H9 (cell line): ENCODE data around the gene HS2ST1. TPM values are rescaled to one million over a fixed set of nuclear protein-coding genes. Genes with fewer than 3 reads are reported as not detected.
A peak's percentile ranks its signal among the peaks of the same experiment; 100 is the strongest.

Experiments
- DNase-seq: peaks from one replicate; pipeline ENCODE4 v3.0.0-alpha.2; 2017
- H2AFZ ChIP-seq: one replicate; pipeline ENCODE4 v1.6.1; 2013; ENCODE audit warnings: mild to moderate bottlenecking, low read length, control low read depth, moderate library complexity
- H2AK5ac ChIP-seq: 2 replicates; pipeline ENCODE4 v1.6.1; 2013; ENCODE audit warnings: low read length, control low read depth, mixed read lengths; ENCODE audit not compliant: insufficient read length
- H2BK120ac ChIP-seq: one replicate; pipeline ENCODE4 v1.6.1; 2013; ENCODE audit warnings: low read depth, mild to moderate bottlenecking, low read length, control low read depth, inconsistent platforms; ENCODE audit not compliant: poor library complexity, severe bottlenecking
- H2BK12ac ChIP-seq: 2 replicates; pipeline ENCODE4 v1.6.1; 2013; ENCODE audit warnings: low read length, control low read depth, mixed read lengths, low read depth; ENCODE audit not compliant: insufficient read length
- H2BK15ac ChIP-seq: 2 replicates; pipeline ENCODE4 v1.6.1; 2013; ENCODE audit warnings: low read depth, low read length, control low read depth
- H2BK20ac ChIP-seq: one replicate; pipeline ENCODE4 v1.6.1; 2013; ENCODE audit warnings: low read depth, mild to moderate bottlenecking, low read length, control low read depth, inconsistent platforms; ENCODE audit not compliant: poor library complexity, severe bottlenecking
- H2BK5ac ChIP-seq: 2 replicates; pipeline ENCODE4 v1.6.1; 2013; ENCODE audit warnings: low read length, control low read depth, mixed read lengths; ENCODE audit not compliant: insufficient read length
- H3K14ac ChIP-seq: 2 replicates; pipeline ENCODE4 v1.6.1; 2013; ENCODE audit warnings: low read length, control low read depth; ENCODE audit not compliant: insufficient read depth
- H3K18ac ChIP-seq: 2 replicates; pipeline ENCODE4 v1.6.1; 2013; ENCODE audit warnings: low read depth, mild to moderate bottlenecking, mixed read lengths, low read length, control low read depth; ENCODE audit not compliant: insufficient read length
- H3K23ac ChIP-seq: 2 replicates; pipeline ENCODE4 v1.6.1; 2013; ENCODE audit warnings: low read length, control low read depth, mixed read lengths, low read depth; ENCODE audit not compliant: insufficient read length
- H3K23me2 ChIP-seq: 2 replicates; pipeline ENCODE4 v1.6.1; 2013; ENCODE audit warnings: low read depth, mild to moderate bottlenecking, mixed read lengths, low read length, control low read depth; ENCODE audit not compliant: insufficient read length, poor library complexity, severe bottlenecking
- H3K27ac ChIP-seq: 2 replicates; pipeline ENCODE4 v1.5.1; 2013; ENCODE audit warnings: low read length, control low read depth, mixed read lengths, low read depth; ENCODE audit not compliant: insufficient read length
- H3K27me3 ChIP-seq: 2 replicates; pipeline ENCODE4 v1.6.1; 2013; ENCODE audit warnings: low read length, control low read depth, inconsistent platforms; ENCODE audit not compliant: insufficient read depth
- H3K4ac ChIP-seq: 2 replicates; pipeline ENCODE4 v1.6.1; 2013; ENCODE audit warnings: low read depth, mild to moderate bottlenecking, control low read depth, inconsistent platforms, low read length, moderate library complexity
- H3K4me1 ChIP-seq: 2 replicates; pipeline ENCODE4 v1.6.1; 2013; ENCODE audit warnings: low read length, control low read depth, inconsistent platforms; ENCODE audit not compliant: insufficient read depth
- H3K4me2 ChIP-seq: 2 replicates; pipeline ENCODE4 v1.6.1; 2013; ENCODE audit warnings: low read length, control low read depth, mixed read lengths; ENCODE audit not compliant: insufficient read length, insufficient read depth
- H3K56ac ChIP-seq: 2 replicates; pipeline ENCODE4 v1.6.1; 2013; ENCODE audit warnings: low read depth, mild to moderate bottlenecking, mixed read lengths, low read length, control low read depth; ENCODE audit not compliant: insufficient read length
- H3K79me1 ChIP-seq: 2 replicates; pipeline ENCODE4 v1.6.1; 2013; ENCODE audit warnings: low read depth, mild to moderate bottlenecking, moderate library complexity, low read length, control low read depth, inconsistent platforms; ENCODE audit not compliant: insufficient read depth, poor library complexity, severe bottlenecking
- H3K79me2 ChIP-seq: 2 replicates; pipeline ENCODE4 v1.6.1; 2013; ENCODE audit warnings: low read length, control low read depth, inconsistent platforms; ENCODE audit not compliant: insufficient read depth
- H3K9ac ChIP-seq: 2 replicates; pipeline ENCODE4 v1.6.1; 2013; ENCODE audit warnings: low read length, control low read depth, mixed read lengths; ENCODE audit not compliant: insufficient read length; ENCODE audit errors: extremely low read depth
- H3K9me3 ChIP-seq: one replicate; pipeline ENCODE4 v1.6.1; 2013; ENCODE audit warnings: low read depth, low read length, inconsistent platforms; ENCODE audit not compliant: control insufficient read depth
- H3T11ph ChIP-seq: one replicate; pipeline ENCODE4 v1.6.1; 2013; ENCODE audit warnings: mild to moderate bottlenecking, low read length, control low read depth, inconsistent platforms
- H4K20me1 ChIP-seq: one replicate; pipeline ENCODE4 v1.6.1; 2013; ENCODE audit not compliant: control insufficient read depth, insufficient read length, insufficient read depth
- H4K5ac ChIP-seq: 2 replicates; pipeline ENCODE4 v1.6.1; 2013; ENCODE audit warnings: low read depth, mild to moderate bottlenecking, mixed read lengths, low read length, control low read depth; ENCODE audit not compliant: insufficient read length
- H4K8ac ChIP-seq: replicated peaks from 2 replicates; pipeline ENCODE4 v1.6.1; 2013; ENCODE audit warnings: low read length, control low read depth, mixed read lengths, low read depth; ENCODE audit not compliant: insufficient read length
- H4K91ac ChIP-seq: 2 replicates; pipeline ENCODE4 v1.6.1; 2013; ENCODE audit warnings: low read depth, mild to moderate bottlenecking, moderate library complexity, mixed read lengths, low read length, control low read depth; ENCODE audit not compliant: insufficient read length
- H3K27ac Mint-ChIP-seq, 3 experiments: 2 replicates in 2 of 3; 3 replicates in 1 of 3; pipeline ENCODE4 v1.8.0; 2020 to 2021; ENCODE audit warnings: mixed read lengths in 3 of 3, mild to moderate bottlenecking in 1 of 3, moderate library complexity in 1 of 3
- H3K27me3 Mint-ChIP-seq: 2 replicates; pipeline ENCODE4 v1.8.0; 2021; ENCODE audit warnings: low read depth, mild to moderate bottlenecking, moderate library complexity, mixed read lengths
- H3K36me3 Mint-ChIP-seq, 3 experiments: 2 replicates in 2 of 3; 3 replicates in 1 of 3; pipeline ENCODE4 v1.8.0; 2020 to 2021; ENCODE audit warnings: low read depth in 3 of 3, mixed read lengths in 3 of 3; ENCODE audit not compliant: insufficient read depth in 1 of 3
- H3K4me1 Mint-ChIP-seq, 2 experiments: 2 replicates each; pipeline ENCODE4 v1.8.0; 2020; ENCODE audit warnings: mixed read lengths in 2 of 2
- H3K4me3 Mint-ChIP-seq, 2 experiments: 2 replicates in 1 of 2; 3 replicates in 1 of 2; pipeline ENCODE4 v1.8.0; 2020 to 2021; ENCODE audit warnings: mild to moderate bottlenecking in 2 of 2, mixed read lengths in 2 of 2, moderate library complexity in 1 of 2
- H3K9me3 Mint-ChIP-seq, 2 experiments: 2 replicates in 1 of 2; 3 replicates in 1 of 2; pipeline ENCODE4 v1.8.0; 2020; ENCODE audit warnings: mild to moderate bottlenecking in 2 of 2, mixed read lengths in 2 of 2, moderate library complexity in 1 of 2
- CTCF ChIP-seq: fragments of 200-600 bp; sonication (generic); conservative IDR thresholded peaks from 3 replicates; pipeline ENCODE4 v1.8.0; 2021; ENCODE audit warnings: antibody characterized with exemption, mild to moderate bottlenecking
- WGBS: extraction: QIAGEN DNeasy Blood & Tissue Kit; methylation state at CpG from one replicate; pipeline ENCODE4 v1.1.7; 2013; ENCODE audit warnings: missing lambda C conversion rate, low lambda C conversion rate, mixed read lengths; ENCODE audit not compliant: insufficient read length; ENCODE audit errors: extremely low coverage; 5-methylcytosine and 5-hydroxymethylcytosine counted together
- total RNA-seq: library from RNA; stranded (reverse); gene quantifications from 2 replicates; pipeline ENCODE4 v1.2.1, GENCODE V29; 2021

HS2ST1 gene
- total RNA-seq, 1 experiment from 2014 or later, result 20.1 TPM

GRCh38 chr1:86912281-86912900 lies 2.0 kb upstream of the HS2ST1 start:
- peaks cover 13% of the 10 kb centered on the region for H3K23me2 ChIP-seq
- no peak overlapping the region for H2BK5ac ChIP-seq
- no peak overlapping the region for H2BK15ac ChIP-seq
- peak overlapping the region; percentile 98 for H3K9ac ChIP-seq
- no peak overlapping the region for H2AK5ac ChIP-seq
- Mint-ChIP-seq H3K27ac (no peak overlapping the region; a peak in 1 of 7 replicates), H3K9me3 (no peaks in the 10 kb centered on the region), H3K27me3 (no peaks in the 10 kb centered on the region), H3K4me3 (no peak overlapping the region; a peak in 2 of 5 replicates), H3K36me3 (peaks cover 22 to 33% (median 27%) of the 10 kb centered on the region in 3 experiments), H3K4me1 (peaks cover 16 to 24% of the 10 kb centered on the region in 2 experiments)
- H3K4me1 ChIP-seq, result no peaks in the 10 kb centered on the region; the same call in 1 of the 2 replicates
- no peaks in the 10 kb centered on the region for H4K20me1 ChIP-seq
- no peak overlapping the region for H3K4ac ChIP-seq
- H3K27ac ChIP-seq, result no peak overlapping the region
- H4K5ac ChIP-seq, result no peak overlapping the region
- no peak overlapping the region for H2AFZ ChIP-seq
- no peak overlapping the region for H3K56ac ChIP-seq
- H3K79me1 ChIP-seq, result peaks cover 3% of the 10 kb centered on the region
- peaks cover 51% of the 10 kb centered on the region for H3K79me2 ChIP-seq
- no peak for TF ChIP-seq CTCF
- no peaks in the 10 kb centered on the region for H3K27me3 ChIP-seq
- no peak overlapping the region for H2BK12ac ChIP-seq
- H3K18ac ChIP-seq, result no peak overlapping the region
- DNase-seq, result no peak
- H3T11ph ChIP-seq, result no peak overlapping the region
- no peak overlapping the region for H4K8ac ChIP-seq
- no peak overlapping the region for H4K91ac ChIP-seq
- H2BK20ac ChIP-seq, result no peak overlapping the region
- peak overlapping the region; percentile 93 for H3K4me2 ChIP-seq
- no CpG with 5 or more reads among the region's 6 CpGs for WGBS
- no peak overlapping the region for H2BK120ac ChIP-seq
- no peak overlapping the region for H3K14ac ChIP-seq
- no peaks in the 10 kb centered on the region for H3K9me3 ChIP-seq
- H3K23ac ChIP-seq, result no peak overlapping the region
